ENCODE results near the gene SPRY2.
"Not testable (repeated sequence)": the region's sequence is repeated elsewhere in the genome, so short reads cannot be mapped to it uniquely, and the experiment has no call there.

Gene SPRY2

GRCh38 chr13:80348314-80348713, 7.4 kb upstream of the SPRY2 start:
- no peak for DNase-seq

- DNase-seq: no peak
These were observed 5.0 kb upstream of the SPRY2 start for GRCh38 chr13:80345771-80346510.

GRCh38 chr13:80344032-80344431, 3.1 kb upstream of the SPRY2 start:
- not testable (repeated sequence) for DNase-seq

GRCh38 chr13:80342471-80343371, 1.8 kb upstream of the SPRY2 start:
- peak; percentile 65 for DNase-seq

- no peak for DNase-seq
These were observed 937 bp upstream of the SPRY2 start for GRCh38 chr13:80341756-80342370.

- no peak for DNase-seq
These were observed 250 bp downstream of the SPRY2 start for GRCh38 chr13:80340651-80341100.

- DNase-seq: no peak
These were observed 845 bp downstream of the SPRY2 start for GRCh38 chr13:80339912-80340650.

GRCh38 chr13:80339563-80339911, 1.4 kb downstream of the SPRY2 start:
- DNase-seq: no peak

- DNase-seq: peak; percentile 76
These were observed 2.0 kb downstream of the SPRY2 start for GRCh38 chr13:80338781-80339562.

GRCh38 chr13:80337288-80338081, 3.4 kb downstream of the SPRY2 start:
- DNase-seq: no peak

- no peak for DNase-seq
These were observed 4.1 kb downstream of the SPRY2 start for GRCh38 chr13:80336776-80337287.

GRCh38 chr13:80336370-80336769, 4.6 kb downstream of the SPRY2 start:
- DNase-seq: no peak

GRCh38 chr13:80334597-80335260, 6.2 kb downstream of the SPRY2 start:
- no peak for DNase-seq

GRCh38 chr13:80331984-80332383, 8.9 kb downstream of the SPRY2 start:
- no peak for DNase-seq

- no peak for DNase-seq
These were observed 11.7 kb downstream of the SPRY2 start for GRCh38 chr13:80329250-80329649.

GRCh38 chr13:80319004-80319403, 21.9 kb downstream of the SPRY2 start:
- no peak for DNase-seq

GRCh38 chr13:80314711-80315653, 25.9 kb downstream of the SPRY2 start:
- no peak for DNase-seq

GRCh38 chr13:80313668-80314256, 27.2 kb downstream of the SPRY2 start:
- no peak for DNase-seq

GRCh38 chr13:80312967-80313366, 28.0 kb downstream of the SPRY2 start:
- DNase-seq: no peak
